ENCODE data around the gene LRRK1.
"Not testable (repeated sequence)": the region's sequence is repeated elsewhere in the genome, so short reads cannot be mapped to it uniquely, and the experiment has no call there.

LRRK1 gene

DNA sequence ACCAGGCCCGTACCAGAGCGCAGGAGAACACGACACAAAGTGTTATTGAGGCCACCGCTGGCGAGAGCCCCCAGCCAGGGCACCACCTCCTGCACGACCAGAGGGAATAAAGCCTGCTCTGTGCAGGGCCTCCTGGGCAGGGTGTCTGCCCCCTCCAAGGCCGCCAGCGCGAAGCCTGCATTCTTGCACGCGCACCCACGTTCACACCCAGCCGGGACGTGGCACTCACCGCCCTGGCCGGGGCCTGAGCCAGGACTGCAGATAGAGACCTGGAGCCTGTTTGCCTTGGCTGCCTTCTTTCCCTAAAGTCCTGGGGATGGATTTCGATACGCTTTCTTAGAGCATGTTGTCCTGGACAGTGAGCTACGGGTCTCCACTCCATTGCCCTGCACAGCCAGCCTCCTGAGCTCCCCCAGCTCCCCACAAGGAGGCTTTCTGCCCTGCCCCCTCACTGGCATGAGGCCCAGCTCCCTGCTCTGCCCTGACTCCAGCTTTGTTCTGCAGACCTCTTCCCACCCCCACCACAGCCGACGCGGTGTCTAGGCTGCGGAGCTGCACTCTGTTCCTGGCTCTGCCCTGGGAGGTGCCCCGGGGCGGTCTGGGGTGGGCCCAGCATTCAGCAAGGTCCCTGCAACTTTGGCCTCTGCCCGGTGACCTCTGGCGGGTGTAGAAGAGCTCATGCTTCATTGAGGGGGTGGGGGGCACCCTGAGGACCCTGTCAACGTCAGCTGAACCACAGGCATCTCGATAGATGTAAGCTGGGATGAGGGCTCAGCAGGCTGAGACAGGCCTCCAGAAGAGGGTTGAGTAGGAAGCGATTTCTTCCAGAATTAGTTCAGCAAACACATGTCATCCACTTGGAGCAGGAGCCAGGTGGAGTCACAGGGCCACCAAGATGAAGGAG is 145.0 kb downstream of the LRRK1 start:
- DNase-seq, result no peak

DNA sequence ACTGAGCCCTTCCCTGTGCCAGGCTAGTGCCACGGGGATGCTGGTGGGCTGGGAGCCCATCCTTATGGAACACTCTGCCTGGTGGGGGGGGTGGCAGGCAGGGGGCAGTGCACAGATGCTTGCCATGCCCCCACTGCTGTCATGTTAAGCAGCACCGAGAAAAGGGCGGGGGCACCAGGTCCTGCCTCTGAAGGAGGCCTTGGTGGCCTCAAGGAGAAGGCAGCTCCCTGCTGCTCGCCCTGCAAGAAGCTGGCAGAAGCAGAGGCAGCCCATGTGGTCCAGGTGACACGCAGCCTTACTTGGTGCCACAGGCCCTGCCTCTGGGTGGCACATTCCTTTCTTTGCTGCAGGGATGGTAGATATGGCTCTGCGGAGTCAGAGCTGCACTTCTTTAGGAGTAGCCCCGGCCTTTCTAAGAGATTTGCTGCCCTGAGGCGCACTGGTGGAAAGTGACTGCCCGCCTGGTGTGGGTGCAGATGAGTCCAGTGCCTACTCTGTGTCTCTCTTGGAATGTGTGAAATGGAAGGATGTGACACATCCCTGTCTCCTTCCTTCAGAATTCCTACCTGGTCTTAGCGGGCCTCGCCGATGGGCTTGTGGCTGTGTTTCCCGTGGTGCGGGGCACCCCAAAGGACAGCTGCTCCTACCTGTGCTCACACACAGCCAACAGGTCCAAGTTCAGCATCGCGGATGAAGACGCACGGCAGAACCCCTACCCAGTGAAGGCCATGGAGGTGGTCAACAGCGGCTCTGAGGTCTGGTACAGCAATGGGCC is 145.8 kb downstream of the LRRK1 start:
- DNase-seq, result no peak

DNA sequence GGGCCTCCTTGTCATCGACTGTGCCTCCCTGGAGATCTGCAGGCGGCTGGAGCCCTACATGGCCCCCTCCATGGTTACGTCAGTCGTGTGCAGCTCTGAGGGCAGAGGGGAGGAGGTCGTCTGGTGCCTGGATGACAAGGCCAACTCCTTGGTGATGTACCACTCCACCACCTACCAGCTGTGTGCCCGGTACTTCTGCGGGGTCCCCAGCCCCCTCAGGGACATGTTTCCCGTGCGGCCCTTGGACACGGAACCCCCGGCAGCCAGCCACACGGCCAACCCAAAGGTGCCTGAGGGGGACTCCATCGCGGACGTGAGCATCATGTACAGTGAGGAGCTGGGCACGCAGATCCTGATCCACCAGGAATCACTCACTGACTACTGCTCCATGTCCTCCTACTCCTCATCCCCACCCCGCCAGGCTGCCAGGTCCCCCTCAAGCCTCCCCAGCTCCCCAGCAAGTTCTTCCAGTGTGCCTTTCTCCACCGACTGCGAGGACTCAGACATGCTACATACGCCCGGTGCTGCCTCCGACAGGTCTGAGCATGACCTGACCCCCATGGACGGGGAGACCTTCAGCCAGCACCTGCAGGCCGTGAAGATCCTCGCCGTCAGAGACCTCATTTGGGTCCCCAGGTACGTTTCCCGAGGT is 146.5 kb downstream of the LRRK1 start:
- no peak for DNase-seq

- DNase-seq, result no peak
These were observed 147.6 kb downstream of the LRRK1 start for GRCh38 chr15:101066501-101067408.

DNA sequence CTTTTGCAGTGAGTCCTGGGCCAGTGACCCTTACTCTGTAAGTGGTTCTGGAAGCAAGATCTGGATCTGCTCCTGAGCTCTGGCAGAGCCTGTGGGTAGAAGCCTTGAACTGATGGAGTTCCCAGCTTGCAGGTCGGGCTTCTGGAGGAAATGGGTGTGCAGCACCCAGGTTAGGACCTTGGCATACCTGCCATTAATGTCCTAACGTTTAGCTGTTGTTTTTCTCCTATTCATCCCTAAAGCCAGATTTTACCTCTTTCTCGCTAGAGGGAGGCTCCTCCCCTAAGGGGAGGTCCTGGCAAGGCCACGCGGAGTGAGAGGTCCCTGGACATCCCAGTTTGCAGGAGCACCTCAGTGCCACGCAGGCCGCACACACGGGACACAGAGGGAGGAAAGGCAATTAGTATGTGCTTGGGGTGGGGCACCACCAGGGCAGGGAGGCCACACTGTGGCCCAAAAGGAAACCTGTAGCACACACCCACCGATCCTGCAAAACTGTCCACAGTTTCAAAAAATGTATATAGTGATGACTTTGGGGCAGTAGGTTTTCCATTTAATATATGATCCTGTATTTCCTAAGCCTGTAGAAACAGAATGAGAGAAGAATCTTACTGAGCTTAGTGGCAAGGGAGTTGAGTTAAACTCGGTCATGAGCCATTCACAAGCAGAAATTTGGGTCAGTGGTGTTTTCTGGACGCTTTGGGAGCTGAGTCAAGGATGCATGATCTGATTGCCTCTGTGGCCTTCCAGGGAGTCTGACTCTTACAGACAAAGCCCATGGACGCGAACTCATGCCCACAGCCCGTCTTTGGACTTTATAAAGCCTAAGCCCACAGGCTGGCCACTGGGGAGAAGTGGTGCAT is 148.7 kb downstream of the LRRK1 start:
- no peak for DNase-seq

- no peak for DNase-seq
These were observed 149.4 kb downstream of the LRRK1 start for GRCh38 chr15:101068523-101068960.

DNA sequence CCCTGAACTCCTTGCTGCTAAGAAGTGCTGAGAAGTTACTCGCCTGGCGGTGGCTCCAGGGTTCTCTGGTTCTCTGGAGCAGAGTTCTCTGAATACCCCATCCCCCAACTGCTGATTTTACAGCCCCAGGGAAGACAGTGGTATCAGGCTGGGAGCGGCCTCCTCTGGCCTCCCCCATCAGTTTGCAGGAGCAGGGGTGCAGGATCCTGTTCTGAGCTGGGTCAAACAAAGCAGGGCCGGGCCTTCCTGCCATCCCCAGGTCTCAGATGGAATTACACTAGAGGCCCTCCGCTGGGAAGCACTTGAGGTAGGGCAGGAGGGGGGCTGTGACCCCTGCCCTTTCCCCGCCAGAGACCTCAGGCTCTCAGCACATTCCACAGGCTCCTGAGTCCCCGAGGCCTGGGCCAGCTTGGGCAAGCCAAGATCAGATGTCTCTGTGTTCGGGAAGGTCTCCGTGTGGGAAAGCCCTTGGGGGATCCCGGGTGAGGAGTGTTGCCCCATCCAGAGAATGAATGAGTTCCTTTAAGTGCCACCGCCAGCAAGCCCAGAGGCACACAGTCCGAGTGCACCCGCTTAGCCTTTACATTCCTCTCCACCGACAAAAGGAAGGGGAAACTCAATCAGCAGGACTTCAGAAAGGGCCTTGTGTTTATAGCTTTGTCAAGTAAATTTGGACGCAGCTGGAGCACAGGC is 149.9 kb downstream of the LRRK1 start:
- DNase-seq, result no peak

DNA sequence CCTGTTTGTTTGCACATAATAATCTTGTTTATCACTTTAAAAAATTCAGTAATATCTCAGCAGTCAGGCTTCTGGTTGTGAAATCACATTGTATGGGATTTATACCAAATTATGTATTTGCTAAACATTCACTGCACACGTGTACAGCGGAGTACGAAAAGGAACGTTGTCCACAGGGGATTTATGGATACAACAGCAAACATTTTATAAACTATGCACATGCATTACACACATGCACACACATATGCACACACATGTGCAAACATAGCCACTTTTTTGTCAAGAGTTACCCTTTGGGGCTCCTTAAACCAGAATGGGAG is 150.5 kb downstream of the LRRK1 start:
- DNase-seq, result no peak

GRCh38 chr15:101070024-101070423 is 150.9 kb downstream of the LRRK1 start:
- DNase-seq, result no peak

- no peak for DNase-seq
These were observed 151.5 kb downstream of the LRRK1 start for GRCh38 chr15:101070502-101071273.

DNA sequence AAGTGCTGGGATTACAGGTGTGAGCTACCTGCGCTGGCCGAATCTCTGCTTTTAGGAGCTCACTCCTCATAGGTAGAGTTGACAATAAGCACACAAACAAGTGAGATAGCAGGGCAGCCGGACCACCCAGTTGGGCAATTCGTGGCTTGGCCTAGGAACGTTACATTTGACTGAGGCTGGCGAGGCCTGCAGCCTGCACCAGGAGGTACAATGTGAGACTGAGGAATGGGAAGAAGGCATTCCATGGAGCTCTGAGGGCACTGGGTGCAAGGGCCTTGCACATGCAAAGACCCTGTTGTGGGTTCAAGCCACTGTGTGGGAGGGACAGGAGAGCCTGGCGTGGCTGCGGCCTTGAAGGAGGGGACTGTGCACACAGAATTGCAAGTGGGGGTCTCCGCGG is 152.5 kb downstream of the LRRK1 start:
- DNase-seq, result no peak

- not testable (repeated sequence) for DNase-seq
These were observed 153.1 kb downstream of the LRRK1 start for GRCh38 chr15:101072235-101072634.

GRCh38 chr15:101077806-101078668 is 158.9 kb downstream of the LRRK1 start:
- DNase-seq, result not testable (repeated sequence)

- no peak for DNase-seq
These were observed 159.6 kb downstream of the LRRK1 start for GRCh38 chr15:101078669-101079323.

DNA sequence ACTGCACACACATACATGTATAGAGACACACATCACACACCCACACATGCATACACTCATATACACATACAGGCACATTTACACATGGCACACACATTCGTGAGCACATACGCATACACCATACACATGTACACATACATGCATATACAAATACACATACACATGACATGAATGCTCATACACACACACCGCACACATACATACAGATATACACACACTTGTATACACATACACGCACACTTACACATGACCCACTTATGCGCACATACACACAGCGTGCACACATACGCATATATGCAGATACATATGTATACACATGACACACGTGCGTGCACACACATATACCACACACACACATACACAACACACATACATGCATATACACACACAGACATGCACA is 162.7 kb downstream of the LRRK1 start:
- DNase-seq, result no peak

DNA sequence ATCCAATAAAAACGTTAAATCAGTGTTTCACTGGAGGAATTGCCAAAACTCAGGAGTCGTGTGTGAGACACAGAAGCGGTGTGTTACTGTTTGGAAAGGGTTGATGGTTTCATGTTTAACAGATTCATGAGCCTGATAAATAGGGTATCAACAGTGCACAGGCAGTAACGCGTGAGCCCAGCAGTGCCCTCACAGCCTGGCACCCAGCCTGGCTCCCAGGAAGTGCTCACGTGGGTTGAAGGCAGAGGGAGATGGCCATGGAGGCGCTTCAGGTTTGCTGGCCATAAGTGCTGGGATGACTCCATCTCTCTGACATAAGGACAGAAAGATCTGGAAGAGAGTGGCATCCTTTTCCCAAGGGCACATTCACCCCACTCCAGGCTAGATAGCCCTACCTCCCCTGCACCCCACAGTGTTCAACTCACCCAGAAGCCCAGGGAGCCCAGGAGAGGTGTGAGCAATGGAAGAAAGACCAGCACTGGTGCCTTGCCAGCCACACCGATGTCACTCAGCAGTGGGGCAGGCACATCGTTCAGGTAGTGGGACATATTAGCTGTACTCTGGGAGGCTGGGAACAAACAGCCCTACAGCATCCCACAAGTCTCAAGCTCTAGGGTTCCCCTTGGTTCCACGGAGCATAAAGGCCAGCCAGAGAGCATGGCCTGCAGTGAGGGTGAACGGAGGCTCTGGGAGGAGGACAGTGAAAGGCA is 164.3 kb downstream of the LRRK1 start:
- no peak for DNase-seq

GRCh38 chr15:101084801-101085200 is 165.6 kb downstream of the LRRK1 start:
- no peak for DNase-seq

- DNase-seq, result no peak
These were observed 166.1 kb downstream of the LRRK1 start for GRCh38 chr15:101085311-101085700.
